NCI-H2171 treated with DMSO at 0.1 percent for 48 hours (cell line): ENCODE results near the gene ZNF417.
"Not testable (repeated sequence)": the region's sequence is repeated elsewhere in the genome, so short reads cannot be mapped to it uniquely, and the experiment has no call there.

Experiments used
- DNase-seq: peaks from one replicate; lab custom pipeline; 2025; lab: John Stamatoyannopoulos, UW

The ZNF417 gene

GRCh38 chr19:57887195-57887941, 29.0 kb downstream of the ZNF417 start:
- peak; percentile 20 for DNase-seq

GRCh38 chr19:57886046-57886445, 30.3 kb downstream of the ZNF417 start:
- DNase-seq, result no peak

GRCh38 chr19:57873883-57874799, 42.3 kb downstream of the ZNF417 start:
- not testable (repeated sequence) for DNase-seq

DNA sequence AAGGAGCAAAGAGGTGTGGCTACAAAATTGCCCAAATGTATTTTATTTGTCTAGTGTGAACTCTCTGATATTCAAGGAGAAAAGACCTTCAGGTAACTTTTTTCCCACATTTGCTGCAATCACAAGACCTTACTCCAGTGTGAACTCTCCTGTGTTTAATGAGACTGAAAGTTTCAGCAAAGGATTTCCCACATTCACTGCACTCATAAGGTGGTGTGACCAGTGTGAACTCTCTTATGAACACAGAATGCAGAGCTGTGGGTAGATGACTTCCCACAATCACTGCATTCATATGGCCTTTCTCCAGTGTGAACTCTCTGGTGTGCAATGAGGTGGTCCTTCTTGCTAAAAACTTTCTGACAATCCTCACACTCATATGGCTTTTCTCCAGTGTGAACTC, 43.9 kb downstream of the ZNF417 start:
- DNase-seq, result no peak

DNA sequence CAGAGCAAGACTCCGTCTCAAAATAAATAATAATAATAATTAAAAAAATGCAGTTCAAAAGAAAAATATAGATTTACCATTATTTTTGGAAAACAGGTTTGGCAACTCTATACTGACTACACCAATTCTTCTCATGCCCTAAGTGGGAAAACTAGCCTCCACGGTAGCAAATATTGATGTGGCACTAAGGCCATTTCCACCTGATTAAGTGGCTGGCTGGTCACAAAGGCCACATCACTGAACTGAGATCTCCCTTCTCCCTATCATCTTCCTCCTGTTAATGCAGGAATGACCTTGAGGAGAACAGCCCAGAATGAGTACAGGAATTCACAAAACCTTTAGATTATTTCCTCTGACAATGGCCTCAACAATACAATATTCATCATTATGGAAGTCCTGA, 46.2 kb downstream of the ZNF417 start:
- DNase-seq, result no peak

DNA sequence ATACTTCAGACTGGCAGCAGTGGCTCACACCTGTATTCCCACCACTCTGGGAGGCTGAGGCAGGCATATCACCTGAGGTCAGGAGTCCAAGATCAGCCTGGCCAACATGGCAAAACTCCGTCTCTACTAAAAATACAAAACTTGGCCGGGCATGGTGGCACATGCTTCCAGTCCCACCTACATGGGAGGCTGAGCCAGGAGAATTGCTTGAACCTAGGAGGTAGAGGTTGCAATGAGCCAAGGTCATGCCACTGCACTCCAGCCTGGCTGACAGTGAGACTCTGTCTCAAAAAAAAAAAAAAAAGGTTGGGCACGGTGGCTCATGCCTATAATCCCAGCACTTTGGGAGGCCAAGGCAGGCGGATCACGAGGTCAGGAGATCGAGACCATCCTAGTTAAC, 46.7 kb downstream of the ZNF417 start:
- not testable (repeated sequence) for DNase-seq

- DNase-seq, result no peak
Observed at GRCh38 chr19:57867868-57868492, 48.4 kb downstream of the ZNF417 start.
